HG02623 (cell line): ENCODE results near the gene LIPE.

Source experiments
- ATAC-seq: cut with Tn5 transposase; IDR thresholded peaks from one replicate; pipeline ENCODE4 v1.9.1; 2021; ENCODE audit warnings: moderate library complexity; ENCODE audit not compliant: unreplicated experiment

Gene LIPE

DNA sequence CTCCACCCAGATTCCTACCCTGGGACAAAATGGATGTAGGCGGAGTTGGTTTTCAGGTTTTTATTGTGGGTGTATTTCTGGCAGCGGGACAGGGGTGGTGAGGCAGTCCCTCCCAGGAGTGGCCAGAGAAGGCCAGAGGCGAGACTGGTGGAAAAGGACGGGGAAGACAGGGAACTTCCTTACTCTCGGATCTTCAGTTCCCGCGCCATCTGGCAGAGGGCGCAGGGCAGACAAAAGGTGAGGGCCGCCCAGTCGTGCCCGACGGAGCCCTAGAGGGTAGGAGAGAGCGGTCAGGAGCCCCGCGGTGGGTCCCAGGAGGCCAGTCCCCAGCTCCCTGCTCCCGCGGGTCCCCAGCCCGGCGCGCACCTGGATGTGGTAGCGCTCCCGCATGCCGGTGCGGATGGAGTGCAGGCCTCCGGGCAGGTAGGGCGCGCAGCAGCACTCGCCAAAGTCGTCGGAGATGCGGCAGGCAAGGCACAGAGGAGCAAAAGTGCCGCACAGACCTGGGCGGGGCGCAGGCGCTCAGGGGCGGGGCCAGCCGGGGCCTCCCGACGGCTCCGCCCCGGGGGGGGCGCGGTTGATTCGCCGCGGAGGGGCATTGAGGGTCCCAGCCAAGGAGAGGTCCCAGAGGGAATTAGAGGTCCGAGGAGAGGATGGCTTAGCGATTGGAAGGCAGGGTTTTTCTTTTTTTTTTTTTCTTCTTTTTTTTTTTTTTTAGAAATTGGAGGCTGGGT, 40.0 kb downstream of the LIPE start:
- no peak for ATAC-seq

DNA sequence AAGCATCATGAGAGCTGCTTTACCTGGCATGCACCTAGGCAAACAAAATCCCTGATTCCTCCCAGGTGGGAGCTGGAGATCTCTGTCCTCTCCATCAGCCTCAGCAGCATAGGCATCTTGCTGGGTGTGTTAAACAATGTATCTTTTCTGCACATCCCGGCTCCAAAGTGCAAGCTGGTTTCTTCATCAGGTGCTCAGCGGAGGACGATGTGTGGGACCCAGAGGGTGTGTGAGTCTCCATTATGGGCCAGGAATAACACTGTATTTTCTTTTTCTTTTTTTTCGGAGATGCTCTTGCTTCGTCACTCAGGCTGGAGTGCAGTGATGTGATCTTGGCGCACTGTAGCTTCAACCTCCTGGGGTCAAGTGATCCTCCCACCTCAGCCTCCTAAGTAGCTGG, 47.0 kb downstream of the LIPE start:
- ATAC-seq: no peak

DNA sequence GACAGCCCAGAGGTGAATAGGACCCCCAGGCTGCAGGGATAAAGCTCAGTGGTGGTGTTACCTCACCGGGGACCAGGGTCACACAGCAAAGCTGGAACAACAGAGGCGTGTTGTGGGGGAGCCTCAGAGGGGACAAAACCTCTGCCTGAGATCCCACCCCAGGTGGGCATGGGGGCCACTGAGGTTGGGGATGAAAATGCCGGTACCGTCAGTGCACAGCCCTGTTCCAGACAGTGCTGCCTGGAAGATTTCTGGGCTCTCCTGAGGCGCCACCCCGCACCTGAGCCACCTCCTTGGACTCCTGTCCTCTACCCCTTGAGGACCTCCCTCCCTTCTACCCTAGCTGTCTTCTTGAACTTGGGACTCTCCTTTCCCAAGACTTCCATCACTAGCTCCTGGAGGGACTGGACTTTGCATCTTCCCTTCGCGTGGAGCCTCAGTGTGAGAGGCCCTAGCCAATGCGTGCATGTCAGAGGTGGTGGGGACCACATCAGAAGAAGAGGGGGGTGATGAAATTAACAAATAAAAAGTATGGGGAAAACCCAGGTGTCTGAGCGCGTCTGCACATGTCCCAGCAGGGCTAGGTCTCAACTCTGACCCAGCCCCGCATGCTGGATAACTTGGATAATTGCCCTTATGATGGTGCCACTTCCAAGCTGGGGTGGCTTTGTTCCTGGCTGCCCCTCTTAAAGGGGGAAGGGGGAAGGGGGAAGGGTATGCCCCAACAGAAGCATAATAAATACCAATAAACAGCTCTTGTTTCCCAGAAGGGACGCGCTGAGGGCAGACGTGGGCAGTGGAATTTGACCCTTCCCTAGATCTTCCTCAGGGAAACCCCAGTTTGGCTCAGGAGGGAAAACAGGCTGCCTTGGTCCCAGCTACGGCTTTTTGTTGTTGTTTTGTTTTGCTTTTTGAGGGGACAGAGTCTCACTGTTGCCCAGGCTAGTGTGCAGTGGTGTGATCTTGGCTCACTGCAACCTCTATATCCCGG, 48.7 kb downstream of the LIPE start:
- no peak for ATAC-seq

DNA sequence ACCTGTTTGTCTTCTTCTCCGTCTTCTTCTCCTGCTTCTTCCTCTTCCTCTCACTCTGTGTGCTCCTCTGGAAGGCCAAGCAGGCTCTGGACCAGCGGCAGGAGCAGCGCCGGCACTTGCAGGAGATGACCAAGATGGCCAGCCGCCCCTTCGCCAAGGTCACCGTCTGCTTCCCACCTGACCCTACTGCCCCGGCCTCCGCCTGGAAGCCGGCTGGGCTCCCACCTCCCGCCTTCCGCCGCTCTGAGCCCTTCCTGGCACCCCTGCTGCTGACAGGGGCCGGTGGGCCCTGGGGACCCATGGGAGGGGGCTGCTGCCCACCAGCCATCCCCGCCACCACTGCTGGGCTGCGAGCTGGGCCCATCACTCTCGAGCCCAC, 51.0 kb downstream of the LIPE start:
- no peak for ATAC-seq

DNA sequence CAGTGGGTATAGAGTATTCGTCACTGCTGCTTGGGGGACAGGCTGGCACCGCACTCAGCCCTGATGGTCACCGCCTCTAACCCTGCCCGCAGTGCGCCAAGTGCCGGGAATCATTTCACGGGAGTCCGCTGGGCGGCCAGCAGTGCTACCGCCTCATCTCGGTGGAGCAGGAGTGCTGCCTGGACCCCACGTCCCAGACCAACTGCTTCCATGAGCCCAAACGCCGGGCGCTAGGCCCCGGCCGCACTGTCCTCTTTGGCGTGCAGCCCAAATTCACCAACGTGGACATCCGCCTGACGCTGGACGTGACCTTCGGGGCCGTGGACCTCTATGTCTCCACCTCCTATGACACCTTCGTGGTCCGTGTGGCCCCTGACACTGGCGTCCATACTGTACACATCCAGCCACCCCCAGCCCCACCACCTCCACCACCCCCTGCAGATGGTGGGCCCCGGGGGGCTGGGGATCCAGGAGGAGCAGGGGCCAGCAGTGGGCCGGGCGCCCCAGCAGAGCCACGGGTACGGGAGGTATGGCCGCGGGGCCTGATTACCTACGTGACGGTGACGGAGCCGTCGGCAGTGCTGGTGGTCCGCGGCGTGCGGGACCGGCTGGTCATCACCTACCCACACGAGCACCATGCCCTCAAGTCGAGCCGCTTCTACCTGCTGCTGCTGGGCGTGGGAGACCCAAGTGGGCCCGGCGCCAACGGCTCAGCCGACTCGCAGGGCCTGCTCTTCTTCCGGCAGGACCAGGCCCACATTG, 51.6 kb downstream of the LIPE start:
- ATAC-seq: no peak

DNA sequence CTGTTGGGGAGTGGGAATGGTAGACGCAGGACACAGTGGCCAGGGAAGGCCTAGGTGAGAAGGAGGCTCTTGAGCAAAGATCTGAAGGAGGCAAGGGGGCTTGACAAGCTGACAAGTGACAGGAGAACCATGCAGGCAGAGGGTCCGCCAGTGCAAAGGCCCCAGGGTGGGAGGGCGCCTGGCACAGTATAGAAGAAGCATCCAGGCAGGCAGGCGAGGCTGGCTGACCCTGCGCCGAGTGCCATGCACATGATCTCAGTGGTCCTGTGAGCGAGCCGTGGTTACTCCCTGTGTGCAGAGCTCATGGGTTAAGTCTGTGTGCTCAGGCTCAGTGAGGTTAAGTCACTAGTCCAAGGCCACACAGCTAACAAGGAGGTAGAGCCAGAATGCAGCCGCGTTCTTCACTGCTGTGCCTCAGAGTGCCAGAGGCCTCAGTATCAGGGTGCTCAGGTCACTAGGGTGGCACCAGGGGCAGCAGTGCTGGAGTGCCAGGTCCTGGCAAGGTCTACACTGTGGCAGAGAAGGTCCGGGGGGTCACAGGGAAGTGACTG, 52.3 kb downstream of the LIPE start:
- ATAC-seq: no peak

DNA sequence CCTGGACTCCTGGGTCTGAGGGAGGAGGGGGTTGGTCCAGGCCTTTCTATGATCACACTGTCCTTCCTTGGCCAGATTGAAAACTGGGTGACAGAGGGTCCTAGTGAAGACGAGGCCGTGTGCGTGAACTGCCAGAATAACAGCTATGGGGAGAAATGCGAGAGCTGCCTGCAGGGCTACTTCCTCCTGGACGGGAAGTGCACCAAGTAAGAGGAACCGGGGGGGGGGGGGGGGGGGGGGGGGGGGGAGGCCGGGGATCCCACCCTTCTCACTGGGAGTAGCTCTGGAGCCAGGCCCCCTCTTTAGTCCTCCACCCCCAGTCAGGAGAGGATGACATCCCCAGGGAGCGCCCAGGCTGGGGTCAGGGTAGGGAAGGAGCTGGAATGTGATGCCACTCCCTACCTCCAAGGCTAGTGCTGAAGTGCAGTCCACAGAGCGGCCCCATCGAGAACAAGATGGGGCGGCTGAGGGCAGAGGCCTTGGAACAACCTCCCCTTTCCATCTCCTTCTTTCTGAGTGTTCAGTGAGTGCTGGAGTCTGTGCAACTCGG, 56.5 kb downstream of the LIPE start:
- no peak for ATAC-seq

DNA sequence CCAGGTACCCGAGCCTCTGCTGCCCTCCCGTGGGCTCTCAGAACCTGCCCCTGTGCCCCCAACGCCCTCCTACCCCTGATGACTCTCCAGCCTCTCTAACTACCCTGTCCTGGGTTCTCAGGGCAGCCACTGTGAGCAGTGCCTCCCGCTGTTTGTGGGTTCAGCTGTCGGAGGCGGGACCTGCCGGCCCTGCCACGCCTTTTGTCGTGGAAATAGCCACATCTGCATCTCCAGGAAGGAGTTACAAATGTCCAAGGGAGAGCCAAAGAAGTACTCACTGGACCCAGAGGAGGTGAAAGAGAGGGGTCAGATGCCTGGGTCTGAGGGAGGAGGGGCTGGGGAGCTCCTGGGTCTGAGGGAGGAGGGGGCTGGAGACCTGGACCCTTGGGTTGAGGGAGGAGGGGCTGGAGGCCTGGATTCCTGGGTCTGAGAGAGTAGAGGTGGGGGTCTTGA, 57.1 kb downstream of the LIPE start:
- no peak for ATAC-seq

DNA sequence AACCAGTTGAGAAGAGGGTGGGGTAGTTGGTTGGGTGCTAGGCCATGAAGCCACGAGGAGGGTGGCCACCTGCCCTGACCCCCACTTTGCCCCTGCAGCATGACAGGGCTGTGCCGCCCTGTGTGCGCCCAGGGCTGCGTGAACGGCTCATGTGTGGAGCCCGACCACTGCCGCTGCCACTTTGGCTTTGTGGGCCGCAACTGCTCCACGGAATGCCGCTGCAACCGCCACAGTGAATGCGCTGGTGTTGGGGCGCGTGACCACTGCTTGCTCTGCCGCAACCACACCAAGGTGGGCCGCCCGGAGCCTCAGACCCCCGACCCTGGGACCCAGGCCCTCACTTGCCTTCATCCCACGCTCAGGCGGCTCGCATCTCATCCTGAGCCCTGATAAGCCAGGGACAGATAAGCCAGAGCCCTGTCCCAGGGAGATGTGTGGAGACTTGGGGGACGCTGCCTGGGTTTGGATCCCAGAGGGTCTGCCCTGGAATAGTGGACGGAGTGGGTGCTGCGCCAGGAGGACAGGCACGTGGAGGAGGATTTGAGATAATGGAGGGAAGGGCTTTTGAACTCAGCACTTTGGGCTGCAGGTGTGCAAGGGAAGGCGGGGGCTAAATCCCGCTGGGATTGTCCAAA, 57.6 kb downstream of the LIPE start:
- no peak for ATAC-seq

DNA sequence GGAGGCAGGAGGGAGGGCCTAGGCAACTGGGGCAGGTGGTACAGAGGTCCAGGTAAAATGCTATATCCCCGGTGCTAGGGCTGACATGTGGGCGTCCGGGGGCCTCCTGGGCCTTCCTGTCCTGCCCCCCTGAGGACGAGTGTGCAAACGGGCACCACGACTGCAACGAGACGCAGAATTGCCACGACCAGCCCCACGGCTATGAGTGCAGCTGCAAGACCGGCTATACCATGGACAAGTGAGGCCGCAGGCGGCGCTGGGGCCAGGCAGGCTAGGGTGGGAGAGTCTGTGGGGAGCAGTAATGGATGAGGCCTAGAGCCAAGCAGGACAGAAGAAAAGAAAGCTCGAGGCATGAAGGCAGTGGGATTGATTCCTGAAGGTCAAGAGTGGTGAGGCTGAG, 58.4 kb downstream of the LIPE start:
- ATAC-seq: no peak

DNA sequence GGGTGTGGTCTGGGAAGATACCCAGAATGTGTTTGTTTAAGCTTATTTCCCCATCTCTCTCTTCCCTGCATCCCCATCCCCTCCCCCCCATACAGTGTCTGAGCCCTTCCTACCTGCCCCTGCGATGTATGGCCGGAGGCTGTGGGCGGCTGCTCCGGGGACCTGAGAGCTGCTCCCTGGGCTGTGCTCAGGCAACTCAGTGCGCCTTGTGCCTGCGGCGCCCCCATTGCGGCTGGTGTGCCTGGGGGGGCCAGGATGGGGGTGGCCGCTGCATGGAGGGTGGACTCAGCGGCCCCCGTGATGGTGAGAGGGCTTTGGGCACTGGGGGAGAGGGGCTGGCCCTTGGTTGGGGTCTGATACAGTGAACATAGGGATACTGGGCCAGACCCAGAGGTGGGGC, 58.8 kb downstream of the LIPE start:
- no peak for ATAC-seq

DNA sequence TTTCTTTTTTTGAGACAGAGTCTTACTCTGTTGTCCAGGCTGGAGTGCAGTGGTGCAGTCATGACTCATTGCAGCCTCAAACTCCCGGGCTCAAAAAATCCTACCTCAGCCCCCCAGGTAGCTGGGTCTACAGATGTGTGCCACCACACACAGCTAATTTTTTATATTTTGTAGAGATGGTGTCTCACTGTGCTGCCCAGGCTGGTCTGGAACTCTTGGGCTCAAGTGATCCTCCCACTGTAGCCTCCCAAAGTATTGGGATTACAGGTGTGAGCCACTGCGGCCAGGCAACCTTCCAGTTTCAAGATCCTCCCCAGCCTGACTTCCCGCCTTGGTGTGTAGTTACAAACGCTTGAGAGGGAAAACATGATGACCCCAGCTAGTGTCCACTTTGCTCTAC, 59.3 kb downstream of the LIPE start:
- no peak for ATAC-seq

DNA sequence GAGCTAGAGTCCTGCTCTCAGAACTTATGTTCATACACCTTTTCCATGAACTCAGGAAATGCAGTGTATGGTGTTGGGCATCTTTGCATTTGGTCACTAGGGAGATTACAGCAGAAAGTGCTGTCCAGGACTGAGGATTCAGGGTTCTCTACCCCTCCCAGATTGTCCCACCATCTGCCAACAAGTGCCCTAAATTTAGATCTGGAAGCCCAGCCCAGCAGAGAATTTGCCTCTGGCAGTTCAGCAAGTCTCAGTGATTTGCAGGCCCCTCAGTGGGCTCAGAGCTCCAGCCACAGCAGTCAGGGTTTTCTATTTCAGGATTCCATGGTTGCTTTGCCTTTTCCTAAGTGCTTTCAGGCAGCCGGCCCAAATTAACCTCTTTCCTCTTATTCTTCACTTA, 60.5 kb downstream of the LIPE start:
- no peak for ATAC-seq

DNA sequence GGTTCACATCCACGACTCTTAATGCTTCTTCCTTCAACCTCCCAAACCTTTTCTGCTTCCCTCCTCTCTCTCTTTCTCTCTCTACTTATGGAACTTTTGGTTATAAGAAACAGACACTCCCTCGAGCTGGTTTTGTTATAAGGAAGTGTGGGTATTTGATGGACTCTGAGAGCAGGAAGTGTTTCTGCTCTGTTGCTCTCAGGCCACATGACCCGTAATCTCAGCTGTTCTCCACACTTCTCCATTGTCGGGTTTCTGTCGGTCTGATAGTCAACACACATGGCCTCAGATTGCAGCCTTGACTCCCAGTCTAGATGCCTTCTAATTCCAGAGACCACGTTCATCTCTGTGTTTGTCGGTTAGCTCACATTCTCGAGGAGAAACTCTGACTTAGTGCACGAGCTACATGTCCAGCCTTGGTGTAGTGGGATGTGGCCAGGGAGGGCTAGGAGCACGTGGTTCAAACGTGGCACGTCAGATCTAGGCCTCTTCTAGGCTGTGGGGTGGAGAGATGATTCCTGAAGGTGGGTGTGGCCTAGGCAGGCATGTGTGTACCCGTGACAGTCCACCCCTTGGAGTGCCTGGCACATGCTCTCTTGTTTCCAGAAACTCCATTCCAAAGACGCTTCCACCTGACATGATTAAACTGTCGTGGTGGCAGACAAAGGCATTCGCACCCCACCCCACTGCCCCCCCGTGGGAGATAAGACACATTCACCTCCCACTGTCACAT, 63.4 kb downstream of the LIPE start:
- ATAC-seq: no peak

DNA sequence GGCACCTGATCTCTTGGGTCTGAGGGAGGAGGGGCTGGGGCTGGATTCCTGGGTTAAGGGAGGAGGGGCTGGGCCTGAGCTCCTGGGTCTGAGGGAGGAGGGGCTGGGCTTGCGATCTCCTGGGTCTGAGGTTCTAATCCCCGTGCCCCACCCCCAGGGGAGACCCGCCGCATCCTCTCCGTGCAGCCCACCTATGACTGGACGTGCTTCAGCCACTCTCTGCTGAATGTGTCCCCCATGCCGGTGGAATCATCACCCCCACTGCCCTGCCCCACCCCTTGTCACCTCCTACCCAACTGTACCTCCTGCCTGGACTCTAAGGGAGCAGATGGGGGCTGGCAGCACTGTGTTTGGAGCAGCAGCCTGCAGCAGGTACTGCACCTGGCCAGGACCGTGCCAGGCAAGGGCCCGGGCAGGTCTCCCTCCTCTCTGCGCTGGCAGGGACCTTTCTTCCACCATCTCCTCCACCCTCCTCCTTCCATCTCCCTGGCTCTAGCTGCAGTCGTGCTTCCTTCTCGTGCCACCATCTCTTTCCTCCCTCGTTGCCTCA, 64.2 kb downstream of the LIPE start:
- ATAC-seq: no peak

DNA sequence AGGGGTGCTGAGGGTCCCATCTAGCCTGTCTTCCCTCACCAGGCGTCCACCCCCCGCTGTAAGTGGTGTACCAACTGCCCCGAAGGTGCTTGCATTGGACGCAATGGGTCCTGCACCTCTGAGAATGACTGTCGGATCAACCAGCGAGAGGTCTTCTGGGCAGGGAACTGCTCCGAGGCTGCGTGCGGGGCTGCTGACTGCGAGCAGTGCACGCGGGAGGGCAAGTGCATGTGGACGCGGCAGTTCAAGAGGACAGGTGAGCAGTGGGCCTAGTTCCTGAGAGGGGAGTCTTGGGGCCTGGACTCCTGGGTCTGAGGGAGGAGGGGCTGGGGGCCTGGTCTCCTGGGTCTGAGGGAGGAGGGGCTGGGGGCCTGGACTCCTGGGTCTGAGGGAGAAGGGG, 64.8 kb downstream of the LIPE start:
- ATAC-seq: no peak

DNA sequence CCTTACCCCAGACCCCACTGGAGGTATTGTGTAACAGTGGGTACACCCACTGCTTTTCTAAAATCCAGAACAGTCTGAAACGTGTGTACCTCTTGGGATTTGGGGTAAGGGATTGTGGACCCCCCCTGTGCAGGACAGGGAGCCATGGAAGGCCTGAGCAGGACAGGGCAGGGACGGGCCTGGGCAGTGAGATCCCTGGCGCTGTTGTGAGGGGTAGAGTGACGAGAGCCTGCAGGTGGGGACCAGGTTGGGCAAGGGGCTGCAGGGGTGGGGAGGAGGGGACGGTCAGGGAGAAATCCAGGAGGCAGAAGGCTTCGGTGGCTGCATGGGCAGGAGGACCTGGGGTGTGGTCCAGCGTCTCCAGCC, 65.7 kb downstream of the LIPE start:
- ATAC-seq: no peak

DNA sequence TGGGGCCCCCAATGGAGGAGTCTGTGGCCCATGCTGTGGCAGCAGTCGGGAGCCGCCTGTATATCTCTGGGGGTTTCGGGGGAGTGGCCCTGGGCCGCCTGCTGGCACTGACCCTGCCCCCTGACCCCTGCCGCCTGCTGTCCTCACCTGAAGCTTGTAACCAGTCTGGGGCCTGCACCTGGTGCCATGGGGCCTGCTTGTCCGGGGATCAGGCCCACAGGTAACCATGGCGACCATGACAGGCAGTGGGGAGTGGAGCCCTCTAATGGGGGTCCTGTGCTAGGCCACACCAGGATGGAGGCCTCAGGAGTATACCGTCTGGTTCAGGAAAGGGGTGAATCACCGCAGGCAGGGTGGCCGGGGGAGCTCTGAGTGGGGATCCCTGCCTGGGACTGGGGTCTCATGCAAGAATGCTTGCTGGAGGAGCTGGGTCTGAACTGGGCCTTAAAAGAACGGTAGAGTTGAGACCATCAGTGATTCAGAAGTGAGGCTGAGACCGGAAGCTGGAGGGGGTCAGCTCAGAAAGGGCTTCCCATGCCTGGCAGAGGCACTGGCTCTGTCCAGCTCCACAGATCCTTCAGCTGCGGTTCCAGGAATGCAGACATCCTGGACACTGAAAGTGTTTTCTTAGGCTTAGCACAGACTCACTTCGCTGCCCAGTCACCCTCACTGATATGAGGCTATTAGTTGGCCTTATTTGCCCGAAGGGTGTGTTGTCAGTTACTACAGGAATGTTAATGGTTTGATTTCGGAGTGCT, 66.2 kb downstream of the LIPE start:
- ATAC-seq: no peak

DNA sequence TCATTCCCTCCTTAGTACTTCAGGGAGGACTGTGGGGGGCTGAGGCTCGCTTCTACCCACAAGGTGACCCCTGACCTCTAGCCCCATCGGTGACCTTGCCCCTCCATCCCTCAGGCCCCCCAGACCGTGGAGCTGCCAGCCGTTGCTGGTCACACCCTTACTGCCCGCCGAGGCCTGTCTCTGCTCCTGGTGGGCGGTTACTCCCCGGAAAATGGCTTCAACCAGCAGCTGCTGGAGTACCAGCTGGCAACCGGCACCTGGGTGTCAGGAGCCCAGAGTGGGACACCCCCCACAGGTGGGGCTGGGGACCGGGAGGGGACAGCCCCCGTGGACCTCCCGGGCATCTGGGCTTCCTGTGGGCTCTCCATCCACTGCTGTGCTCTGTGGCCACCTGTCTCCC, 69.9 kb downstream of the LIPE start:
- no peak for ATAC-seq
